Measurements from ENCODE around the gene EXO5.
"Not testable (repeated sequence)": the region's sequence is repeated elsewhere in the genome, so short reads cannot be mapped to it uniquely, and the experiment has no call there.

DNA sequence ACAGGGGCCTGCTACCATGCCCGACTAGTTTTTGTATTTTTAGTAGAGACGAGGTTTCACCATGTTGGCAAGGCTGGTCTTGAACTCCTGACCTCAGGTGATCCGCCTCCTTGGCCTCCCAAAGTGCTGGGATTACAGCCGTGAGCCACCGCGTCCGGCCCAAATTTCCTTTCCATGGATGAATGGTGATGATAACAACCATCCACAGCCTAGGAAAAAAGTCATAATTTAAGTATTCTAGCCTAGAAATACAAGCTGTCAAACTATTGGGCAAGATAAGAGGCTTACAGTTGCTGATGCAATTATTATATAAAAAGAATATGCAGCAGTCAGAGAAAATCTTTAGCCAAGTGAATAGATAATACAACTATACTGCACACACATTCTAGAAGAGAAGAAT, 46.2 kb downstream of the EXO5 start:
- not testable (repeated sequence) for TF ChIP-seq CTCF (IDR thresholded peaks at IDR 0.05; ENCODE audit: control extremely low read depth in 1 of 3, insufficient read depth in 1 of 3, low read depth in 1 of 3, low read length in 3 of 3); POLR2A (IDR thresholded peaks at IDR 0.05; ENCODE audit: control extremely low read depth in 1 of 2, low read depth in 2 of 2, low read length in 2 of 2)
- TF ChIP-seq, protein P1, sequence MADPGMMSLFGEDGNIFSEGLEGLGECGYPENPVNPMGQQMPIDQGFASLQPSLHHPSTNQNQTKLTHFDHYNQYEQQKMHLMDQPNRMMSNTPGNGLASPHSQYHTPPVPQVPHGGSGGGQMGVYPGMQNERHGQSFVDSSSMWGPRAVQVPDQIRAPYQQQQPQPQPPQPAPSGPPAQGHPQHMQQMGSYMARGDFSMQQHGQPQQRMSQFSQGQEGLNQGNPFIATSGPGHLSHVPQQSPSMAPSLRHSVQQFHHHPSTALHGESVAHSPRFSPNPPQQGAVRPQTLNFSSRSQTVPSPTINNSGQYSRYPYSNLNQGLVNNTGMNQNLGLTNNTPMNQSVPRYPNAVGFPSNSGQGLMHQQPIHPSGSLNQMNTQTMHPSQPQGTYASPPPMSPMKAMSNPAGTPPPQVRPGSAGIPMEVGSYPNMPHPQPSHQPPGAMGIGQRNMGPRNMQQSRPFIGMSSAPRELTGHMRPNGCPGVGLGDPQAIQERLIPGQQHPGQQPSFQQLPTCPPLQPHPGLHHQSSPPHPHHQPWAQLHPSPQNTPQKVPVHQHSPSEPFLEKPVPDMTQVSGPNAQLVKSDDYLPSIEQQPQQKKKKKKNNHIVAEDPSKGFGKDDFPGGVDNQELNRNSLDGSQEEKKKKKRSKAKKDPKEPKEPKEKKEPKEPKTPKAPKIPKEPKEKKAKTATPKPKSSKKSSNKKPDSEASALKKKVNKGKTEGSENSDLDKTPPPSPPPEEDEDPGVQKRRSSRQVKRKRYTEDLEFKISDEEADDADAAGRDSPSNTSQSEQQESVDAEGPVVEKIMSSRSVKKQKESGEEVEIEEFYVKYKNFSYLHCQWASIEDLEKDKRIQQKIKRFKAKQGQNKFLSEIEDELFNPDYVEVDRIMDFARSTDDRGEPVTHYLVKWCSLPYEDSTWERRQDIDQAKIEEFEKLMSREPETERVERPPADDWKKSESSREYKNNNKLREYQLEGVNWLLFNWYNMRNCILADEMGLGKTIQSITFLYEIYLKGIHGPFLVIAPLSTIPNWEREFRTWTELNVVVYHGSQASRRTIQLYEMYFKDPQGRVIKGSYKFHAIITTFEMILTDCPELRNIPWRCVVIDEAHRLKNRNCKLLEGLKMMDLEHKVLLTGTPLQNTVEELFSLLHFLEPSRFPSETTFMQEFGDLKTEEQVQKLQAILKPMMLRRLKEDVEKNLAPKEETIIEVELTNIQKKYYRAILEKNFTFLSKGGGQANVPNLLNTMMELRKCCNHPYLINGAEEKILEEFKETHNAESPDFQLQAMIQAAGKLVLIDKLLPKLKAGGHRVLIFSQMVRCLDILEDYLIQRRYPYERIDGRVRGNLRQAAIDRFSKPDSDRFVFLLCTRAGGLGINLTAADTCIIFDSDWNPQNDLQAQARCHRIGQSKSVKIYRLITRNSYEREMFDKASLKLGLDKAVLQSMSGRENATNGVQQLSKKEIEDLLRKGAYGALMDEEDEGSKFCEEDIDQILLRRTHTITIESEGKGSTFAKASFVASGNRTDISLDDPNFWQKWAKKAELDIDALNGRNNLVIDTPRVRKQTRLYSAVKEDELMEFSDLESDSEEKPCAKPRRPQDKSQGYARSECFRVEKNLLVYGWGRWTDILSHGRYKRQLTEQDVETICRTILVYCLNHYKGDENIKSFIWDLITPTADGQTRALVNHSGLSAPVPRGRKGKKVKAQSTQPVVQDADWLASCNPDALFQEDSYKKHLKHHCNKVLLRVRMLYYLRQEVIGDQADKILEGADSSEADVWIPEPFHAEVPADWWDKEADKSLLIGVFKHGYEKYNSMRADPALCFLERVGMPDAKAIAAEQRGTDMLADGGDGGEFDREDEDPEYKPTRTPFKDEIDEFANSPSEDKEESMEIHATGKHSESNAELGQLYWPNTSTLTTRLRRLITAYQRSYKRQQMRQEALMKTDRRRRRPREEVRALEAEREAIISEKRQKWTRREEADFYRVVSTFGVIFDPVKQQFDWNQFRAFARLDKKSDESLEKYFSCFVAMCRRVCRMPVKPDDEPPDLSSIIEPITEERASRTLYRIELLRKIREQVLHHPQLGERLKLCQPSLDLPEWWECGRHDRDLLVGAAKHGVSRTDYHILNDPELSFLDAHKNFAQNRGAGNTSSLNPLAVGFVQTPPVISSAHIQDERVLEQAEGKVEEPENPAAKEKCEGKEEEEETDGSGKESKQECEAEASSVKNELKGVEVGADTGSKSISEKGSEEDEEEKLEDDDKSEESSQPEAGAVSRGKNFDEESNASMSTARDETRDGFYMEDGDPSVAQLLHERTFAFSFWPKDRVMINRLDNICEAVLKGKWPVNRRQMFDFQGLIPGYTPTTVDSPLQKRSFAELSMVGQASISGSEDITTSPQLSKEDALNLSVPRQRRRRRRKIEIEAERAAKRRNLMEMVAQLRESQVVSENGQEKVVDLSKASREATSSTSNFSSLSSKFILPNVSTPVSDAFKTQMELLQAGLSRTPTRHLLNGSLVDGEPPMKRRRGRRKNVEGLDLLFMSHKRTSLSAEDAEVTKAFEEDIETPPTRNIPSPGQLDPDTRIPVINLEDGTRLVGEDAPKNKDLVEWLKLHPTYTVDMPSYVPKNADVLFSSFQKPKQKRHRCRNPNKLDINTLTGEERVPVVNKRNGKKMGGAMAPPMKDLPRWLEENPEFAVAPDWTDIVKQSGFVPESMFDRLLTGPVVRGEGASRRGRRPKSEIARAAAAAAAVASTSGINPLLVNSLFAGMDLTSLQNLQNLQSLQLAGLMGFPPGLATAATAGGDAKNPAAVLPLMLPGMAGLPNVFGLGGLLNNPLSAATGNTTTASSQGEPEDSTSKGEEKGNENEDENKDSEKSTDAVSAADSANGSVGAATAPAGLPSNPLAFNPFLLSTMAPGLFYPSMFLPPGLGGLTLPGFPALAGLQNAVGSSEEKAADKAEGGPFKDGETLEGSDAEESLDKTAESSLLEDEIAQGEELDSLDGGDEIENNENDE (IDR thresholded peaks at IDR 0.05; ENCODE audit: insufficient replicate concordance, low read length) = not testable (repeated sequence)
